Activated naive CD8-positive, alpha-beta T cell treated with anti-CD3 and anti-CD28 coated beads for 36 hours (primary cell): ENCODE data around the gene MBOAT7. TPM values are rescaled to one million over a fixed set of nuclear protein-coding genes. Genes with fewer than 3 reads are reported as not detected.
A peak's percentile ranks its signal among the peaks of the same experiment; 100 is the strongest.
"Not testable (repeated sequence)": the region's sequence is repeated elsewhere in the genome, so short reads cannot be mapped to it uniquely, and the experiment has no call there.

Experiments
- DNase-seq: peaks from one replicate; pipeline ENCODE4 v3.0.0; 2021
- H3K27ac Mint-ChIP-seq: one replicate; pipeline ENCODE4 v1.8.0; 2022; ENCODE audit warnings: mild to moderate bottlenecking, moderate library complexity, mixed read lengths
- H3K27me3 Mint-ChIP-seq: one replicate; pipeline ENCODE4 v1.8.0; 2022; ENCODE audit warnings: mild to moderate bottlenecking, mixed read lengths
- H3K36me3 Mint-ChIP-seq: one replicate; pipeline ENCODE4 v1.8.0; 2021; ENCODE audit warnings: mild to moderate bottlenecking, mixed read lengths
- H3K4me1 Mint-ChIP-seq: one replicate; pipeline ENCODE4 v1.8.0; 2021; ENCODE audit warnings: mixed read lengths
- H3K4me3 Mint-ChIP-seq: one replicate; pipeline ENCODE4 v1.8.0; 2022; ENCODE audit warnings: mild to moderate bottlenecking, moderate library complexity, mixed read lengths
- H3K9me3 Mint-ChIP-seq: one replicate; pipeline ENCODE4 v1.8.0; 2022; ENCODE audit warnings: mixed read lengths
- total RNA-seq, 2 experiments: library from RNA; stranded (reverse); gene quantifications; one replicate each; pipeline ENCODE4 v1.2.3, GENCODE V29; 2021

The MBOAT7 gene
- total RNA-seq: 10 to 100 TPM; 57.0 to 57.1 TPM

GRCh38 chr19:54189145-54189734 lies at the start of gene MBOAT7:
Gene MBOAT7, minus strand, starts transcription at chr19:54189580. Its CDS starts 1,072 bp downstream, at chr19:54188508.
- H3K4me3 Mint-ChIP-seq: peak within 1 kb of the TSS; percentile 87
- peaks cover 21% of the 10 kb centered on the region for H3K36me3 Mint-ChIP-seq
- peak within 1 kb of the TSS; percentile 98 for H3K27ac Mint-ChIP-seq
- H3K4me1 Mint-ChIP-seq: peaks cover 22% of the 10 kb centered on the region
- H3K27me3 Mint-ChIP-seq: no peaks in the 10 kb centered on the region
- H3K9me3 Mint-ChIP-seq: no peaks in the 10 kb centered on the region
- DNase-seq: no peak

GRCh38 chr19:54233941-54234340 lies 44.6 kb upstream of the MBOAT7 start:
- no peak for DNase-seq
- Mint-ChIP-seq H3K4me3 (no peak overlapping the region), H3K27ac (no peak overlapping the region), H3K9me3 (no peaks in the 10 kb centered on the region), H3K4me1 (peaks cover 7% of the 10 kb centered on the region), H3K36me3 (no peaks in the 10 kb centered on the region), H3K27me3 (peaks cover 42% of the 10 kb centered on the region)

GRCh38 chr19:54231077-54231931 lies 41.9 kb upstream of the MBOAT7 start:
- Mint-ChIP-seq H3K4me3 (no peak overlapping the region), H3K36me3 (no peaks in the 10 kb centered on the region), H3K27ac (no peak overlapping the region), H3K9me3 (no peaks in the 10 kb centered on the region), H3K27me3 (peaks cover 38% of the 10 kb centered on the region), H3K4me1 (peaks cover 7% of the 10 kb centered on the region)
- peak; percentile 79 for DNase-seq

- Mint-ChIP-seq H3K9me3 (no peaks in the 10 kb centered on the region), H3K4me1 (peaks cover 7% of the 10 kb centered on the region), H3K4me3 (no peak overlapping the region), H3K27me3 (peaks cover 38% of the 10 kb centered on the region), H3K36me3 (no peaks in the 10 kb centered on the region), H3K27ac (no peak overlapping the region)
- DNase-seq: no peak
Measured at GRCh38 chr19:54230031-54230430, 40.7 kb upstream of the MBOAT7 start.

GRCh38 chr19:54229146-54229545 lies 39.8 kb upstream of the MBOAT7 start:
- Mint-ChIP-seq H3K4me3 (no peak overlapping the region), H3K27ac (no peak overlapping the region), H3K36me3 (no peaks in the 10 kb centered on the region), H3K9me3 (no peaks in the 10 kb centered on the region), H3K27me3 (peaks cover 29% of the 10 kb centered on the region), H3K4me1 (peaks cover 7% of the 10 kb centered on the region)
- DNase-seq: no peak

- H3K4me1 Mint-ChIP-seq, H3K4me3 Mint-ChIP-seq, H3K36me3 Mint-ChIP-seq, DNase-seq, H3K27ac Mint-ChIP-seq, H3K9me3 Mint-ChIP-seq: not testable (repeated sequence)
- peaks cover 12% of the 10 kb centered on the region for H3K27me3 Mint-ChIP-seq
Measured at GRCh38 chr19:54224619-54225018, 35.2 kb upstream of the MBOAT7 start.

- not testable (repeated sequence) for H3K36me3 Mint-ChIP-seq, H3K27me3 Mint-ChIP-seq, DNase-seq
Measured at GRCh38 chr19:54223937-54224281, 34.5 kb upstream of the MBOAT7 start.

GRCh38 chr19:54223277-54223936 lies 34.0 kb upstream of the MBOAT7 start:
- DNase-seq, H3K4me1 Mint-ChIP-seq, H3K36me3 Mint-ChIP-seq, H3K9me3 Mint-ChIP-seq, H3K4me3 Mint-ChIP-seq, H3K27me3 Mint-ChIP-seq, H3K27ac Mint-ChIP-seq: not testable (repeated sequence)

More at GRCh38 chr19:54223937-54224281, 34.5 kb upstream of the MBOAT7 start:
- not testable (repeated sequence) for H3K27ac Mint-ChIP-seq, H3K4me3 Mint-ChIP-seq, H3K9me3 Mint-ChIP-seq, H3K4me1 Mint-ChIP-seq

- H3K4me3 Mint-ChIP-seq, H3K27ac Mint-ChIP-seq, H3K4me1 Mint-ChIP-seq, DNase-seq, H3K36me3 Mint-ChIP-seq, H3K9me3 Mint-ChIP-seq, H3K27me3 Mint-ChIP-seq: not testable (repeated sequence)
Measured at GRCh38 chr19:54222474-54223276, 33.3 kb upstream of the MBOAT7 start, which contains the start of gene LILRB3. Gene LILRB3, minus strand, starts transcription at chr19:54223007. Its CDS starts 31 bp downstream, at chr19:54222976.

GRCh38 chr19:54221947-54222346 lies 32.6 kb upstream of the MBOAT7 start:
- not testable (repeated sequence) for H3K27ac Mint-ChIP-seq, H3K4me1 Mint-ChIP-seq, H3K4me3 Mint-ChIP-seq

GRCh38 chr19:54219702-54220101 lies 30.3 kb upstream of the MBOAT7 start:
- H3K36me3 Mint-ChIP-seq: peaks cover 10% of the 10 kb centered on the region
- not testable (repeated sequence) for H3K27me3 Mint-ChIP-seq, DNase-seq, H3K4me3 Mint-ChIP-seq, H3K9me3 Mint-ChIP-seq, H3K27ac Mint-ChIP-seq, H3K4me1 Mint-ChIP-seq

More at GRCh38 chr19:54221947-54222346, 32.6 kb upstream of the MBOAT7 start:
- not testable (repeated sequence) for DNase-seq, H3K36me3 Mint-ChIP-seq, H3K9me3 Mint-ChIP-seq, H3K27me3 Mint-ChIP-seq

GRCh38 chr19:54218960-54219661 lies 29.7 kb upstream of the MBOAT7 start:
- no peak for DNase-seq
- Mint-ChIP-seq H3K27ac (no peak overlapping the region), H3K9me3 (no peaks in the 10 kb centered on the region), H3K27me3 (peaks cover 8% of the 10 kb centered on the region), H3K4me3 (no peak overlapping the region), H3K36me3 (peaks cover 12% of the 10 kb centered on the region), H3K4me1 (peaks cover 2% of the 10 kb centered on the region)

GRCh38 chr19:54218259-54218658 lies 28.9 kb upstream of the MBOAT7 start:
- peaks cover 2% of the 10 kb centered on the region for H3K4me1 Mint-ChIP-seq

GRCh38 chr19:54217517-54218247 lies 28.3 kb upstream of the MBOAT7 start:
- Mint-ChIP-seq H3K4me3 (peak overlapping the region; percentile 18), H3K36me3 (peaks cover 21% of the 10 kb centered on the region)
- H3K27ac Mint-ChIP-seq, H3K4me1 Mint-ChIP-seq, H3K27me3 Mint-ChIP-seq, H3K9me3 Mint-ChIP-seq, DNase-seq: not testable (repeated sequence)

More at GRCh38 chr19:54218259-54218658, 28.9 kb upstream of the MBOAT7 start:
- Mint-ChIP-seq H3K9me3 (no peaks in the 10 kb centered on the region), H3K36me3 (peaks cover 15% of the 10 kb centered on the region), H3K27ac (no peak overlapping the region), H3K27me3 (peaks cover 5% of the 10 kb centered on the region), H3K4me3 (peak overlapping the region; percentile 18)
- no peak for DNase-seq
